NB4 (cell line): Measurements from ENCODE around the gene RSKR.
"Not testable (repeated sequence)": the region's sequence is repeated elsewhere in the genome, so short reads cannot be mapped to it uniquely, and the experiment has no call there.

Experiments used
- MYC ChIP-seq: IDR thresholded peaks from 2 replicates; pipeline ENCODE4 v1.6.1; 2011; ENCODE audit warnings: low read depth, low read length
- POLR2A ChIP-seq: IDR thresholded peaks from 2 replicates; pipeline ENCODE4 v1.6.1; 2011; ENCODE audit warnings: mild to moderate bottlenecking; ENCODE audit not compliant: insufficient read length; ENCODE audit errors: extremely low read depth
- TF ChIP-seq, protein P1 (sequence below): IDR thresholded peaks from one replicate; pipeline ENCODE4 v1.5.1; 2012; ENCODE audit warnings: low read depth, low read length

DNA sequence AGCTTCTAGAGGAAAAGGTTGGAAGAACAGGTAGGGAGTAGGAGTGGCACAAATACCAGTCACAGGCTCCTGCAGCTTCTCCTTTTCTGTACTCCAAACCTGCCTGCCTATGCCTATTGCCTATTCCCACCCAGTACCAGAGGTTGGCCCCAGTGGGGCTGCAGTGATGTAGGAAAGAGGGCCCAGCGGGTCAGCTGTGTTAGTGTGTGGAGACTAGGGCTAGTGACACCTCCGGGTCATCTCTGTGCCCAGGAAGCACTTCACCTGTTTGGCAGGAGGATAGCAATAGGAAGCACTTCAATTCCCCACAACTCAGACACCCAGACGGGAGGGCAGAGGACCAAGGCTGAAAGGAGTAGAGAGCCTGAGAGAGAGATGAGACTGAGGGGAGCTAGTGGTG is 38.0 kb downstream of the RSKR start:
- TF ChIP-seq, protein P1, sequence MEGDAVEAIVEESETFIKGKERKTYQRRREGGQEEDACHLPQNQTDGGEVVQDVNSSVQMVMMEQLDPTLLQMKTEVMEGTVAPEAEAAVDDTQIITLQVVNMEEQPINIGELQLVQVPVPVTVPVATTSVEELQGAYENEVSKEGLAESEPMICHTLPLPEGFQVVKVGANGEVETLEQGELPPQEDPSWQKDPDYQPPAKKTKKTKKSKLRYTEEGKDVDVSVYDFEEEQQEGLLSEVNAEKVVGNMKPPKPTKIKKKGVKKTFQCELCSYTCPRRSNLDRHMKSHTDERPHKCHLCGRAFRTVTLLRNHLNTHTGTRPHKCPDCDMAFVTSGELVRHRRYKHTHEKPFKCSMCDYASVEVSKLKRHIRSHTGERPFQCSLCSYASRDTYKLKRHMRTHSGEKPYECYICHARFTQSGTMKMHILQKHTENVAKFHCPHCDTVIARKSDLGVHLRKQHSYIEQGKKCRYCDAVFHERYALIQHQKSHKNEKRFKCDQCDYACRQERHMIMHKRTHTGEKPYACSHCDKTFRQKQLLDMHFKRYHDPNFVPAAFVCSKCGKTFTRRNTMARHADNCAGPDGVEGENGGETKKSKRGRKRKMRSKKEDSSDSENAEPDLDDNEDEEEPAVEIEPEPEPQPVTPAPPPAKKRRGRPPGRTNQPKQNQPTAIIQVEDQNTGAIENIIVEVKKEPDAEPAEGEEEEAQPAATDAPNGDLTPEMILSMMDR: not testable (repeated sequence)
- TF ChIP-seq POLR2A, MYC: not testable (repeated sequence)
